ENCODE measurements around the gene TRAM2. TPM values are rescaled to one million over a fixed set of nuclear protein-coding genes. Genes with fewer than 3 reads are reported as not detected.
A peak's percentile ranks its signal among the peaks of the same experiment; 100 is the strongest.
"Not testable (repeated sequence)": the region's sequence is repeated elsewhere in the genome, so short reads cannot be mapped to it uniquely, and the experiment has no call there.

The TRAM2 gene
- total RNA-seq, 1 donor from 2014 or later, result 320 TPM

GRCh38 chr6:52483671-52484003, 93.2 kb downstream of the TRAM2 start:
- TF ChIP-seq CTCF (IDR thresholded peaks at IDR 0.05), result no peak
- Mint-ChIP-seq H3K9me3 (ENCODE audit: unreplicated experiment) (no peaks in the 10 kb centered on the region), H3K36me3 (ENCODE audit: unreplicated experiment) (peaks cover 17% of the 10 kb centered on the region), H3K27ac (ENCODE audit: unreplicated experiment) (no peak overlapping the region), H3K27me3 (ENCODE audit: unreplicated experiment) (no peaks in the 10 kb centered on the region), H3K4me3 (ENCODE audit: unreplicated experiment) (no peak overlapping the region), H3K4me1 (ENCODE audit: unreplicated experiment) (no peaks in the 10 kb centered on the region)
- DNase-seq (ENCODE audit: extremely low spot score, unreplicated experiment), result no peak

GRCh38 chr6:52482903-52483670, 93.8 kb downstream of the TRAM2 start:
- no peak for DNase-seq (ENCODE audit: extremely low spot score, unreplicated experiment)
- H3K27ac Mint-ChIP-seq (ENCODE audit: unreplicated experiment), result no peak overlapping the region
- no peaks in the 10 kb centered on the region for H3K9me3 Mint-ChIP-seq (ENCODE audit: unreplicated experiment)
- no peaks in the 10 kb centered on the region for H3K4me1 Mint-ChIP-seq (ENCODE audit: unreplicated experiment)
- TF ChIP-seq CTCF (IDR thresholded peaks at IDR 0.05), result no peak
- no peaks in the 10 kb centered on the region for H3K27me3 Mint-ChIP-seq (ENCODE audit: unreplicated experiment)
- H3K4me3 Mint-ChIP-seq (ENCODE audit: unreplicated experiment), result no peak overlapping the region
- H3K36me3 Mint-ChIP-seq (ENCODE audit: unreplicated experiment), result peaks cover 17% of the 10 kb centered on the region

GRCh38 chr6:52475307-52475706, 101.6 kb downstream of the TRAM2 start:
- peak overlapping the region; percentile 8 for H3K27ac Mint-ChIP-seq (ENCODE audit: unreplicated experiment)
- peaks cover 3% of the 10 kb centered on the region for H3K9me3 Mint-ChIP-seq (ENCODE audit: unreplicated experiment)
- peaks cover 2% of the 10 kb centered on the region for H3K4me1 Mint-ChIP-seq (ENCODE audit: unreplicated experiment)
- no peaks in the 10 kb centered on the region for H3K27me3 Mint-ChIP-seq (ENCODE audit: unreplicated experiment)
- DNase-seq (ENCODE audit: extremely low spot score, unreplicated experiment), result no peak
- H3K36me3 Mint-ChIP-seq (ENCODE audit: unreplicated experiment), result peaks cover 7% of the 10 kb centered on the region
- no peak overlapping the region for H3K4me3 Mint-ChIP-seq (ENCODE audit: unreplicated experiment)
- no peak for TF ChIP-seq CTCF (IDR thresholded peaks at IDR 0.05)

- no peak for TF ChIP-seq CTCF (IDR thresholded peaks at IDR 0.05)
- H3K27ac Mint-ChIP-seq (ENCODE audit: unreplicated experiment), result no peak overlapping the region
- peaks cover 3% of the 10 kb centered on the region for H3K9me3 Mint-ChIP-seq (ENCODE audit: unreplicated experiment)
- no peaks in the 10 kb centered on the region for H3K27me3 Mint-ChIP-seq (ENCODE audit: unreplicated experiment)
- no peak overlapping the region for H3K4me3 Mint-ChIP-seq (ENCODE audit: unreplicated experiment)
- no peak for DNase-seq (ENCODE audit: extremely low spot score, unreplicated experiment)
- H3K4me1 Mint-ChIP-seq (ENCODE audit: unreplicated experiment), result peaks cover 2% of the 10 kb centered on the region
- peaks cover 7% of the 10 kb centered on the region for H3K36me3 Mint-ChIP-seq (ENCODE audit: unreplicated experiment)
Measured at GRCh38 chr6:52474173-52474572, 102.7 kb downstream of the TRAM2 start.

- not testable (repeated sequence) for DNase-seq (ENCODE audit: extremely low spot score, unreplicated experiment); H3K27ac Mint-ChIP-seq (ENCODE audit: unreplicated experiment); H3K4me3 Mint-ChIP-seq (ENCODE audit: unreplicated experiment); H3K4me1 Mint-ChIP-seq (ENCODE audit: unreplicated experiment); H3K9me3 Mint-ChIP-seq (ENCODE audit: unreplicated experiment); H3K36me3 Mint-ChIP-seq (ENCODE audit: unreplicated experiment); H3K27me3 Mint-ChIP-seq (ENCODE audit: unreplicated experiment)
Measured at GRCh38 chr6:52461194-52461593, 115.7 kb downstream of the TRAM2 start.
